HG03469 (cell line): ENCODE results near the gene ROBO2.

Experiments used
- ATAC-seq: cut with Tn5 transposase; IDR thresholded peaks from one replicate; pipeline ENCODE4 v1.9.1; 2021; ENCODE audit warnings: mild to moderate bottlenecking, moderate library complexity, moderate number of reproducible peaks; ENCODE audit not compliant: unreplicated experiment

Gene ROBO2

DNA sequence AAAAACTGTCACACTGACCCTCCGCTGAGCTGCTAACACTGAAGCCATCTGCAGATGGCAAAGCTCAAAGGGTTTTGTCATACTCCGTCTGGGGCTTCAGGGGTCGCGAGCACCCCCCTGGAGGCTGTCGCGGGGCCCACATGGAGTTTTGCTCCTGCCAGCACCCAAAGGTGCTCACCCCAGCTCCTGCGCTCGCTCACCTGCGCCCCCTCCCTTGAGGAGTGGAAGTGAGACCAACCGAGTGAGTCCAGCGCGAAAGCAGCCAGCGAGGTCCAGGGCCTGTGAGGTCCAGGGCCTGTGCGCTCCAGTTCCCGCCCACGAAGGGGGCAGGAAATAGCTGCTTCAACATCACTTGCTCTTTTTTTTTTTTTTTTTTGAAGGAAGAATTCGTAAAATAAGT is 208.5 kb downstream of the ROBO2 start:
- ATAC-seq, result no peak

DNA sequence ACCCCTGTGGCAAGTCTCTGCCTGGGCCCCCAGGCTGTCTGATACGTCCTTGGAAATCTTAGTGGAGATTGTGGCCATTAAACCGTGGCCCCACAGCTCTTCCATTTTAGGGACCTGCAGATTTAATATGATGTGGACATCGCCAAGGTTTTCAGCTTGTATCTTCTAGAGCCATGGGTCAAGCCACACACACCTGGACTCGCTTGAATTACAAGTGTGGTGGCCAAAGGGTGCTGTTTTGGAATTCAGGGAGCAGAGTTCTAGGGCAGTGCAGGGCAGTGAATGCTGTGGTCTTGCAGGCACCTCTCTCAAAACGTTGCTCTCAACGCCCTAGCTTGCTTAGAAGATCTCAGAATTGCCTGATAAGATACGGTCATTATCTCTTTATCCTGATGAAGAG is 211.2 kb downstream of the ROBO2 start:
- no peak for ATAC-seq

DNA sequence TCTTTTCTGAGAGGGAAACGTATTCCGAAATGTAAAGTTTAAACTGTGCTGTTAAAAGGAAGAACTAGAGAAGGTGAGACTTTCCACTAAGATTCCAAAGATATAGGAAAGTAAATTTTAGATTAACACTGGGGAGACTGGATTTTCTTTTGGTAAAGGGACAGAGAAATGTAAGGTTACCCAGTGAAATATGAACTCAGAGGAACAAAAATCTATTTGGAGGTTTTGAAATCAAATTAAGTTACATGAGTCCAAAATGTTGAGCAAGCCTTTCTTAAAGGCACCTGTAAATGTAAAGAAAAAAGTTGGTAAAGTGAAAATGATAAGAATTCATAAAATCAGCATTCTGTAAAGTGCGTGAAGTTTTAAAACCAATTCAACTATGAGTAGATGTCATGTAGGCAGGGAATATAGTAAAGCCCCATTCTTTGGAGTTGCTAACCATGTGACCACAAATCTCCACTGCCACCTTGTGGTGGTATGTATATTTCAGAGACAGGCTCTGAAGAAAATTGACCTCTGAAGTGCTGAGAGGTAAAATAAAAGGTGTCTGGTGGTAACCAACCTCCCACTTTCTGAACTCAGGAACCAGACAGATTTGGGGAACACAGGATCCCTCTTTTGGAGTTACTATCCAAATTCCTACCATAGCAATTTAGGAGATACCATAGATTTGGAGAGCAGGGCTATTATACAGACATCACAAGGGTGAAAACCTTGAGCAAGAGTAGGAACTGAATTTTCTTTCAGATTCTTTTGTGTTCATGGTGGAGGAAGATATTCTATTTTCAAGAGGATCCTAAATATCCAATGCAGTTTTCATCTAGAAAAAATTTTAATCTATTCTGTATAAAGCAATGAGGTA is 215.3 kb downstream of the ROBO2 start:
- peak; percentile 83 for ATAC-seq

DNA sequence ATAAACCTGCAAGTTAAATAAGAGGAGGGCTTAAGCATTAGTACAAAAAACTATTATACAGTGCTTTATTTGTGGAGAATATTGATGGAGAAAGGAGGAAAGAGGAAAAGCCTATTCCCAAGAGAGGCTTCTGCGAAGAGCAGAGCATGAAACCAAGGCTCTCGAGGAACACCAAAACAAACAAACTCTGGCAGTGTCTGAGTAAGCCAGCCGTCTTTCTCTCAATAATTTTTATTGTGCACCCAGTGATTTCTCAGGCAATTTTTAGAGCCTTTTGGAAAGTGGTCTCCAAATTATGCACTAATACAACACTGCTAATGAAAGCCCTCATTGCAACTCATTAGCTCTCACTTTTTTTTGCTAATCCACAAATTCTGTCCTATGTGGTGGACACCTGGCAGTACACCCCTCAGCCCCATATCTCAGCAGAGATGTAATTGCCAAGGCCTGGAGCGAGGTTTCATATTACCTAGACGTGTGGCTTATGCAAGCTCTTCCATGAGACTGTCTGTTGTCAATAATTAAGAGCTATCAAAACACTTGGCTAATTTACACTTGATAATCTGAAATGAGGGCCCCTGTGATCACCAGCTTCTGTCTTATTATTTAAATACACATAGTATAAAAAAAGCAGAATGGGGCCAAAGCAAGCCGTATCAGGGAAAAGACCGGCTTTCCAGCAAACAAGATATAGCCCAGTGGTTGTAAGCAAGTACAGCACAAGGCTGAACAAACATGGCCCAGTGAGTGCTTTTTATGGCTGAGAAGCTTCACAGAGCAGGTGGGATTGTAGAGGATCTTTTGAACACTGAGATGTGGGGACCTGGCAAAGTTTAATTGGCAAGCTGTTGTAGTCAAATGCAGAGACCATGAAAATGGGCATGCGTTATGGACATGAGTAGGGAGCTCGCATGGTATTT is 216.9 kb downstream of the ROBO2 start:
- no peak for ATAC-seq

DNA sequence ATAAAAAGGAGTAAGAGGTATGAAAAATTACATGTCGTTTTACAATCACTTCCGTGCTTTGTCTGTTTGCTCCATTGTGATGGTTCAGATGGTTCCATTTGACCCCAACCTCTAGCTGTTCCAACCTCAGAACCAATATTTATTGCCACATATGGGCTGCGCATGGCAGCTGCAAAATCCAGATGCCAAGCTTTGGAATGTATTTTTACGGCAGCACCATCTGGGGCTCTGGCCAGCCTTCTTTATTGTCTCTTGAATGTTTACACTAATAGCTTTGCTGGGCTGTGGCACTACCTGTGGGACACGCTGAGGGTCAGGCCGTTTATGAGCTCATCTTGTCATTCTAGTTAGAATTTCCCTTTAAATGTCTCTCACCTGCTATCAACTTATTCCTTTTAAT is 219.8 kb downstream of the ROBO2 start:
- ATAC-seq, result no peak

DNA sequence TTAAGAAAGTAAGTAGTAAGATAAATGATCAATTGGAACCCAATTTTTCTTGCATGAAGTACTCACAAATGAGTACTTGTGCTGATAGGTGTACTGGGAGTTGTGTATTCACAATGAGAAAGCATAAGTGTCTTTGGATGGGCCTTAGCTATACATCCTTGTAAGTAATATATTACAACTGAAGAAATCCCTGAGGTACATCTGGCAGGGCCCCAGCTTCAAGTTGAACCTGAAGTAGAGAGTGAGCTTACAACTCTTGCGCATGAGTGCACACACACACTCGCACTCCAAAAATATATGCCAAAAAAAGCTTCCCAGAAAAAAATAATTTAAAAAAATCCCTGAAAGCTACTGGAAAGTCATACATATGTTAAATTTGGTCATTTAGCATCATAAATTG is 222.5 kb downstream of the ROBO2 start:
- ATAC-seq, result no peak

DNA sequence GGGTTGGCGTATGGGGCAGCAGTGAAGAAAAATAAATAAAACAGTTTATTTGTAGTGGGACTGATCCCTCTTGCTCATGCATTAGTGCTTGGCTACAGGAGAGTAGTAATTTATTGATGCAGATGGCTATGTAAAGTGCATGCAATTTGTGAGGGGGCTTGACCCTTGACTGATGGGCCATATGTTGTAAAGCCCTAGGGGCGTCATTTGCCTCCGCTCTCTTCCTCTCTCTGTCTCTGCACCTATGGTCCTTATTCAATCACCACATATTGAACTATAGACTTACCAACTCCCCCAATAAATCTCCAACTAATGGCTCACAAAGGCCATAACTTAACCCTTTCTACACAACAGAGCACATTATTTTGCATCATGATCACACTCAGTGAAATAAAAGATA is 227.7 kb downstream of the ROBO2 start:
- no peak for ATAC-seq

DNA sequence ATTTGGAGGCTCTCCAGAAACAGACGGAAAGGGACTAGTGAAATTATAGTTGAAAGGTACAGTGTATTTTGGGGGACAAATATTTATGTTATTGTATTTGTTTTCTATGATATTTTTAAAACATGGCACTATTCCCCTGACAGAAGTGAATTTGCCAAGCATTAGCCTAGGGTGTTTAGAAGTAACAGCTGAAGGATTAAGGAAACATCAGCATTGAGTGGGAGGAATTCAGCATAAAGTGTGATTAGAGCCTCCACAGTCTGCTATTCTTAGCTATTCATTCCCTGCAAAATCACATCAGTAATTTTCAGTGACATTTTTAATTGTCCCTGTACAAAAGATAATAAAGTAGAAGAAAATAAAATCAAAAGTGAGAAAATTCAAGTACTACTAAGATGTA is 231.4 kb downstream of the ROBO2 start:
- no peak for ATAC-seq

DNA sequence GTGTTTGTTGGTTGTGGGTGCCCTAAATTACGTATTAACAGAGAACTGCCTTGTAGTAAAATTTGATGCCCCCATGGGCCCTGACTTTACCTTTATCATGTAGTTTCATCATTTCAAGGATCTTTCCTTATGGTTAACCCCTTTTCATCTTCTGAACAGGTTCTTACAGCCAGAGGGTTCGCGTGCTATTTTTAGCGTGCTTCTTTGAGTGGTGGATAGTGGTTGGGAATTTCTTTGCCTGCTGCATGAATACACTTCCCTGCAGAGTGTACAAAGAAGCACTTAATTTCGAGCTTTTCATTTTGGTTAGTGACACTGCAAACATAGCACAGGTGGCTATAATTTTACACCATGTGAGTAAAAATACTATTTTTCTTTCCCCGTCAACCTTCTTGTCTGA is 231.8 kb downstream of the ROBO2 start:
- no peak for ATAC-seq

DNA sequence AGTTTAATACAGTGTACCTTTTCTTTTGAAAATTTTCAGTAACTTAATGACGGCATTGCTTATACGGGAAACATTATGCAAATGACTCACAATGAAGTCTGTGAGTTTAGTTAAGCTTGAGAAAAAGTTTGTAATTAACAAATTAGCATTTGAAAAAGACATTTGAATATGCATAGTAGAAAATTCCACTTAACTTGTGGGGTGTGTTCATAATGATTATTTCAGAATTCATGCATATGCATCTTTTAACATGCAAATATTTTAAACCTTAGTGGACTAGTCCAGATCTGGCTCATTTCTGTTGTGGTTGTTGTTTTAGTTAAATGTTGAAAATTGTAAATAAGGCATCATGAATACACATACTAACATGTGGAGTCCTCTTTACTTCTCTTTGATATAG is 239.4 kb downstream of the ROBO2 start:
- no peak for ATAC-seq

DNA sequence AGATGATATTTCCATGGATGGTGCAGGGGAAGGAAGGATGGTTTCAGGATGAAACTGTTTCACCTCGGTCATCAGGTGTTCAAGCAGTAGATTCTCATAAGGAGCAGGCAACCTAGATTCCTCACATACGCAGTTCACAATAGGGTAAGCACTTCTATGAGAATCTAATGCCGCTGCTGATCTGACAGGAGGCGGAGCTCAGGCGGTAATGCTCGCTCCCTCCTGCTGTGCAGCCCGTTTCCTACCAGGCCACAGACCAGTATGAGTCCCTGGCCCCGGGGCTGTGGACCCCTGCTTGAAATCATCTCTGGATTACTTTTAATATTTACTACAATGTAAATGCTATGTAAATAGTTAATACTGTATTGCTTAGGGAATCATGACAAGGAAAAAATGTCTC is 241.8 kb downstream of the ROBO2 start:
- no peak for ATAC-seq

DNA sequence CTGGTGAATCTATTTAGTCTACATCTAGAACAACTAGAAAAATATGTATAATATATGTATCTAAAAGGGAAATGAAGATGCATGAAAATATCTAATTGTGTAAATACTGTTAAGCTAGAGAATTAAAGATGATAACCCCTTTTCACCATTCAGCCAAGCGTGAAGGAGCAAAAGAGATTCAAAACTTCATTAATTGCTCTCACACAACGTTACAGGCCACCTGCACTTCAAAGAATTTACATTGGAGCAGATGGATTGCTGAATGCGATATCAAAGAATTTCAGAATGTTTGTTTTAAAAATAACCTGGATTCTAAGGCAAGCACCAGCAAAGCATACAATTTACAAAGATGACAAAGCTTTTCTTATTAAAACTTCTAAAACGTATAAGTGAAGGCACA is 243.2 kb downstream of the ROBO2 start:
- ATAC-seq, result no peak

DNA sequence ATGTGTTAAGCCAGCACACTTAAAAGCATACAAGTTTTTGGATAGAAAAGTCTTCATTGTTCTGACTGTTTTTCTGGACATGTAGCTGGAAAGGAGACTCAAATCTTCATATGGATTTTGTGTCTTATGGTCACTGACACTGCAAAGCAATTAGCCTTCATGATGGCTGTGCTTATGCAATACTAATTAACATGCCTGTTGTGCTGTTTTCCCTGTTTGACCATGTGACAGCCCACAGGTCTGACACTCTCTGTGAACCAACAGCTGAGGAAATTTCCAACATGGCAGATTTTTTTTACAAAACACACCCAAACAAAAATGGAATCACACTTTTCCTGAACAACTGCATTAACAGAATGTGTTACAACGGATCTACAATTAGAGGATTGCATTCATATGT is 248.4 kb downstream of the ROBO2 start:
- no peak for ATAC-seq

DNA sequence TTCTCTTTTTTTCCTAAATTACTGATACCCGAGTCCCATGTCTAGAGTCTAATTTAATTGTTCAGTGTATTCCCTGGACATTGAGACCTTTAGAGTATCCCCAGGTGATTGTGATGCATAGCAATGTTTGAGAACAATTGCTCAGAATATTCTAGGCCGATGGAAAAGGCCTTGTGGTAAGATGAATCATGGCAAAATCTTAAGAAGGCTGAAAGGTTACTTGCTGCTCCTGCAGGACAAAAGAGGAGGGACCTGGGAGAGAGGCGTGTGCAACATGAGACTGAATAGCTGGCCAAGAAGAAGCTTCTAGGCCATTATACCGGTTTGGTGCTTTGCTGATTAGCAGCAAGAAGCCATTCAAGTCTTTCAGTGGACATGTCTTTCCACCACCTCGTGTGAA is 256.6 kb downstream of the ROBO2 start:
- no peak for ATAC-seq

DNA sequence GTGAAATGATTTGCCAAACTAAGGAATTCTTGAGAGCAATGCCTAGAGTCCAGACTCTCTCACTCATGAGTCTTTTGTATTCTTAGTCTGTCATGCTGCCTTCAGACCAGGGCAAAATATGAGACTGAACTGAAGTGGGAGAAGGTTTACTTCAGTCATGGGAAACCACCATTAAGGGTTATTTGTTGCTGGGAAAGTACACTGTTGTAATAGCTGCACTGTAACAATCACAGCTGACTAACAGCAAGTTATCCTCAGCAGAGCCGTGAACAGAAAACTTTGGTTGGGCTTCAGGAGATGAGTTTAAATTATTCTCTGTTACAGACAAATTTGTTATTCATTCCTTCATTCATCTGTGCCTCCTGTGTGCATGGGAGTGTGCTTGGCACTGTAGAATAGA is 258.5 kb downstream of the ROBO2 start:
- ATAC-seq, result no peak

DNA sequence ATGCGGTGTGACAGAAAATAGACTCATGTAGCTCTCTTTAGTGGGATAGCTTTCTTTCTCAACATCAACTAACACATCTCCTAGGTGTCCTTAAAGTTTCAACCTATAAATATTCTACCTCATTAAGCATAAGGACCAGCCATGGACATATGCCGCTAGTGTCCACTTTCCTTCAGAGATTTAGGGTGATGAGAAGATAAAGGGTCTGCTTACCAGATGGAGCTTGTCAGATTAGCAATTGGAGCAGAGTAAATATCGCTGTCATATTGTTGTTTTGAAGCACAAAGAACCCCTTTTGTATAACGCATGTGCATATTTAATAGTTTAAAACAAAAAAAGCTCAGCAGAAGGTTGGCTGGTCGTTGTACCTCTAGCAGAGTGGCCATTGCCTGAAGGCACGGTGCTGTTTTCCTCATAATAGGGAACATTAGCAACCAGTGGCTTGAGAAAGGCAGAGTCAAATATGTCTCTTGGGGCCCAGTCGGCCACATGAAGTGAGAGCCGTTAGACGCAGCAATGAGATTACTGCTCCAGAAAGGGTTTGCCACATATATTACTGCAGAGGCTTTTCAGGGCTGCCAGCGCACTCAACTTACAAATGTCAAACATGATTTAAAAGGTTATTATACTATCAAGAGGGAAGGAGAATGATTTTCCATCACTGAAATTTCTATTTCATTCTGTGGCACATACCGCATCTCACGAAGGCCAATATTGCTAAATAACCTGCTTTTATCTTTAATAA is 264.2 kb downstream of the ROBO2 start:
- ATAC-seq, result no peak

DNA sequence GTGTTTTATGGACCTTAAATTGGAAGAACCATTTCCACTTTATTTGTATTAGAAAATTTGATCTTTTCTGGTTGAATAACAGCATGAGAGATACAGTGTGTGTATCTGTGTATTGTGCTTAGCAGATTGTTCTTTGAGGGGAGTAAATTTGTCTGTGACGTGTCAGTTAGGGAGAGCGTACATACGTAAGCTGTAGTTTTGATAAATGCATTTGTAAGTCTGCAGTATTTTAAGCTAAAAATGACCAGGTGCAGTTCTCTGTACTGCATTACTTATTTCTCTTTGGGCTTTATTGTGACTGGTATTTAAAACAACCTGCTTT is 264.8 kb downstream of the ROBO2 start:
- no peak for ATAC-seq

DNA sequence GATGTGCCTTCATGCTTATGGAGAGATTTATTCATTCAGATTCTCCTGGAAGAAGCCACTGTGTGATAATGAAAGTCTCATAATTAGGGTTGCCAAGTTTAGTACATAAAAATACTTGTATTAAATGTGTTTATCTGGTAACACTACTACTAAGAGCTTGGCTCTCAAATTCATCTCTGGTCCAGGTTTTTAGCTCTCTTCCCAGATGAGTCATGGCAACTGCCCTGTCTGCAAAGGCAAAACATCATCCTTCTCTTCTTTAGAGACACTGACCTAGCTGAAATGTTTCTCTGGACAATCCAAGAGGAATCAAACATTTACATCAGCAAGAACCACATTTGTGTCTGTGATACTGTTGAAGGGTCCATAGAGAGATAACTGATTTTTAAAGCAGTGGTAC is 269.6 kb downstream of the ROBO2 start:
- no peak for ATAC-seq

DNA sequence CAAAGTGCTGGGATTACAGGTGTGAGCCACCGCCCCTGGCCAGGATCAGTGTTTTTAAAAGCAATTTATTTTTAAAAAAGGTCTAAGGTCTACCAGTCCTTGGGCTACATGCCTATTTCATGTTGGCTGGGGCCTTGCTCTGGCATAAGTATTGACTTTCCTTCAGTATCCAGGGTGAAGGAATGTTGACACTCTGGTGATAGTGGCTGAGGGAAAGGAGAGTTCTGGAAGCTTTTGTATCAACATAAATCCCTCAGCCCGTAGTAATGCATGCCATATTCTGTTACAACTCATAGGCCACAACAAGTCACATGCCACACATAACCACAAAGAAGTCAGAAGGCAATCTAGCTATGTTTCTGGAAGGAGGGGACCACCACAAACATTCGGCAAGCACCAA is 273.9 kb downstream of the ROBO2 start:
- no peak for ATAC-seq

DNA sequence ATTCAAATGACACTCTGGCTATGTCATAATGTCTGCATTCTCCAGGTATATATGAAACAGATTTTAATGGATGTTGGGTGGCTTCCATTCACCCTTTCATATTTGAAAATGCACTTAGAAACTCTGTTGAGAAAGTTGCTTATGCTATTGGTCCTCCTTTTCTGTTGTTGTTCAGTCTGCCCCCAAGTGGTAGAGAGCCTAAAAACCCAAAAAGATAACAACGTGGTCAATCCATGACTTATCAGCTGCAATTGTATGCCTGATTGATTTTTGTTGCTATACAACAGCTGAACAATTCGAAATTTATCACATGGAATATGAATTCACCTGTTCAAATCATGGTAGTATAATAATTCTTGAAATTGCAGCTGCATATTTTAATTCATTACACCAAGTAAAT is 279.8 kb downstream of the ROBO2 start:
- no peak for ATAC-seq

DNA sequence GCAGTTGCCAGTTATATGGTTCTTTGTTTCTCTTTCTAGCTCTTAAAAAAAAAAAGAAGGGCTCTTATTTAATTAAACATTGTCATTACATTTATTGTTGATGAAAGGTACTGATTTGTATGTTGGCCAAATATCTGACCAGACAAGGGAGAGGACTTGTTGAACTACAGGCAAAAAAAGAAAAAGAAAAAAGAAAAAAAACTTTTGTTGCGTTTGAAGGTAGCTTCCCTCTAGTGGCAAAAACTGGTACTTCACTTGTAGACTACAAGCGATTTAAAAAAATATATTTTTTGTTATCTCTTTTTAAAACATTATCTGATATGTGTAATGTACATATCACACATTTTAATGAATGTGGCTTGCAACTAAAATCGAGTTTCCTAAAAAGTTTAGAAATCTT is 280.6 kb downstream of the ROBO2 start:
- ATAC-seq, result no peak

DNA sequence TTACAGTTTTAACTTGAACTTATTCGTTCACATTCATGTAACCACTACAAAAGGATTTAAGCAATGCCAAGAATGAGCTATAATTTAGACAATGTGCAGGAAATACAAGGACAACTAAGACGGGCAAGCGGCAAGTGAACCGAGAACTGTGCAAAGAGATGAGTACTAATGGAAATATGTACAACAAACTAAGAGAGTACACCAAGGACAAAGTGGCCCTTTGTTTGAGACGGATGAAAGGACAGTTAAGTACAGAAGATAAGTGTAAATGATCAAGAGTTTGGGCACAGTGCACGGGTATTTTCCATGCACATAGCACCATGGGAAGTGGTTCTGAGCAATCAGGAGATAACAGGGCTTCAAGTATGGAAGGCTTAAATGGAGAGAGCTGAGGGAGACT is 281.7 kb downstream of the ROBO2 start:
- no peak for ATAC-seq
